ENCODE measurements around the gene NRN1L.

- TF ChIP-seq CTCF (IDR thresholded peaks at IDR 0.05; ENCODE audit: borderline replicate concordance, extremely low read depth, low read length, poor library complexity, severe bottlenecking) (no peak), EZH2 (IDR thresholded peaks at IDR 0.05; ENCODE audit: borderline replicate concordance, low read depth, low read length, severe bottlenecking) (no peak)
These were observed 50.4 kb downstream of the NRN1L start for GRCh38 chr16:67935101-67935401.
